Neutrophil (primary cell): ENCODE results near the gene KLHDC4.

Experiments
- H3K27ac ChIP-seq: fragments of 200-600 bp; sonication (generic); 2 replicates; pipeline ENCODE4 v1.5.1; 2016; ENCODE audit warnings: mild to moderate bottlenecking, moderate library complexity
- H3K27me3 ChIP-seq: fragments of 200-600 bp; sonication (generic); 2 replicates; pipeline ENCODE4 v1.6.0; 2016; ENCODE audit warnings: mild to moderate bottlenecking
- H3K36me3 ChIP-seq: fragments of 200-600 bp; sonication (generic); 2 replicates; pipeline ENCODE4 v1.5.1; 2017
- H3K4me1 ChIP-seq, 2 experiments: fragments of 200-600 bp in 1 of 2; sonication (generic) in 1 of 2; 1 replicate in 1 of 2; 2 replicates in 1 of 2; pipeline versions ENCODE4 v1.5.1 to v1.6.1; 2013 to 2016; ENCODE audit warnings: low read depth in 1 of 2, low read length in 1 of 2, mild to moderate bottlenecking in 1 of 2, moderate library complexity in 1 of 2; ENCODE audit not compliant: control insufficient read depth in 1 of 2, insufficient read depth in 1 of 2
- H3K4me3 ChIP-seq, 2 experiments: fragments of 200-600 bp in 1 of 2; sonication (generic) in 1 of 2; 1 replicate in 1 of 2; 2 replicates in 1 of 2; pipeline ENCODE4 v1.5.1; 2013 to 2016; ENCODE audit warnings: low read depth in 1 of 2, low read length in 1 of 2, mild to moderate bottlenecking in 1 of 2, moderate library complexity in 1 of 2
- H3K9me3 ChIP-seq: fragments of 200-600 bp; sonication (generic); 2 replicates; pipeline ENCODE4 v1.5.1; 2016
- TF ChIP-seq, protein P1 (sequence below): fragments of 200-600 bp; sonication (generic); IDR thresholded peaks from 2 replicates; pipeline ENCODE4 v1.5.1; 2016; ENCODE audit warnings: antibody characterized with exemption

KLHDC4 gene

DNA sequence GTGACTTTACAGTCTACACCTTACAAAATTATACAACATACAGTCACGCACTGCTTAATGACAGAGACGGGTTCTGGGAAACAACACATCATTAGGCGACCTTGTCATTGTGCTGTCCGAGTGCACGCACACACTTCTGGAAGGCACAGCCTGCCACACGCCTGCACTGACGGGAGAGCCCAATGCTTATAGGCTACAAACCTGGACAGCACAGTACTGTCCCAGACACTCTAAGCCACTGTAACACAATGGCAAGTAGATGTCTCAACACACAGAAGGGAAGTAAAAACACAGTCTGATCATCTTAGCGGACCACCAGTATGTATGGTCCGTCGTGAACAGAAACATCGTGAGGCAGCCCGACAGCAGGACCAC, 29.8 kb downstream of the KLHDC4 start:
- Histone ChIP-seq H3K4me3 (no peak overlapping the region), H3K36me3 (peaks cover 43% of the 10 kb centered on the region), H3K27ac (no peak overlapping the region), H3K9me3 (no peaks in the 10 kb centered on the region), H3K4me1 (no peaks in the 10 kb centered on the region), H3K27me3 (no peaks in the 10 kb centered on the region)
- TF ChIP-seq, protein P1, sequence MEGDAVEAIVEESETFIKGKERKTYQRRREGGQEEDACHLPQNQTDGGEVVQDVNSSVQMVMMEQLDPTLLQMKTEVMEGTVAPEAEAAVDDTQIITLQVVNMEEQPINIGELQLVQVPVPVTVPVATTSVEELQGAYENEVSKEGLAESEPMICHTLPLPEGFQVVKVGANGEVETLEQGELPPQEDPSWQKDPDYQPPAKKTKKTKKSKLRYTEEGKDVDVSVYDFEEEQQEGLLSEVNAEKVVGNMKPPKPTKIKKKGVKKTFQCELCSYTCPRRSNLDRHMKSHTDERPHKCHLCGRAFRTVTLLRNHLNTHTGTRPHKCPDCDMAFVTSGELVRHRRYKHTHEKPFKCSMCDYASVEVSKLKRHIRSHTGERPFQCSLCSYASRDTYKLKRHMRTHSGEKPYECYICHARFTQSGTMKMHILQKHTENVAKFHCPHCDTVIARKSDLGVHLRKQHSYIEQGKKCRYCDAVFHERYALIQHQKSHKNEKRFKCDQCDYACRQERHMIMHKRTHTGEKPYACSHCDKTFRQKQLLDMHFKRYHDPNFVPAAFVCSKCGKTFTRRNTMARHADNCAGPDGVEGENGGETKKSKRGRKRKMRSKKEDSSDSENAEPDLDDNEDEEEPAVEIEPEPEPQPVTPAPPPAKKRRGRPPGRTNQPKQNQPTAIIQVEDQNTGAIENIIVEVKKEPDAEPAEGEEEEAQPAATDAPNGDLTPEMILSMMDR: no peak

DNA sequence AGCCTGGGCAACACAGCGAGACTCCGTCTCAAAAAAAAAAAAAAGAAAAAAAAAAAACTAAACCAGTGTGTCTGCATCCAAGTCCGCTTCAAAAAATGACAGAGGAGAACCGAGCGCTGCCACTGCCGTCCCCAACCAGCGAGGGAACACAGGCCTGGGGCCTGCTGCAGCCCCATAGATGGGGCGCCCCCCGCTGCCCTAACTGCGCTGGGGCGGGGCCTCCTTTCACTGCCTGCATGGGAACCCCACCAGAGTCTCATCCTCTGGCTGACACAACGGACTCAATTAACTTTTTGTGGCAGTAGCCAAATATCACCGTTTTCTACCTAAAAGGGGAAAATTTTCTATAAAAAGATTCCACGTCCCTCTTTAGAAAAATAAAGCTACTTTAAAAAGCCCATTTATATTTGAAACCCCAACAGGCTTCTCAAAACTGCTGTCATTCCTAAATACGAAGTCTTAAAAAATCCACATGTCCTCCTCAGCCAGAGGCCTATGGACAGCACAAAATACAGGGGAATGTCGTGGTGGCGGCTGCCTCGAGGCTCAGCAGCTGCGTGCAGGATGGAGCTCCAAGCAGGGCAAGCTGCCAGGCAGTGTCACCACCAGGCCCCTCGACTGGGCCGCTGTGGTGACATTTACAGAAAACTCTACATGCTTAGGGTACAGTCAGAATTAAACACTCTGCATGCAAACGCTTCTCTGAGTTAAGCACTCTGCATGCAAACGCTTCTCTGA, 30.3 kb downstream of the KLHDC4 start:
- Histone ChIP-seq H3K4me3 (no peak overlapping the region), H3K4me1 (no peaks in the 10 kb centered on the region), H3K27me3 (no peaks in the 10 kb centered on the region), H3K36me3 (peaks cover 38% of the 10 kb centered on the region), H3K27ac (no peak overlapping the region), H3K9me3 (no peaks in the 10 kb centered on the region)
- TF ChIP-seq, protein P1: no peak

GRCh38 chr16:87734644-87735043, 31.1 kb downstream of the KLHDC4 start:
- Histone ChIP-seq H3K27me3 (no peaks in the 10 kb centered on the region), H3K4me3 (no peak overlapping the region), H3K36me3 (peaks cover 36% of the 10 kb centered on the region), H3K9me3 (no peaks in the 10 kb centered on the region), H3K4me1 (no peaks in the 10 kb centered on the region), H3K27ac (no peak overlapping the region)
- TF ChIP-seq, protein P1: no peak

GRCh38 chr16:87733190-87733589, 32.6 kb downstream of the KLHDC4 start:
- TF ChIP-seq, protein P1: no peak
- no peak overlapping the region for H3K27ac ChIP-seq
- H3K4me3 ChIP-seq: no peak overlapping the region
- no peaks in the 10 kb centered on the region for H3K4me1 ChIP-seq
- H3K36me3 ChIP-seq: peaks cover 45% of the 10 kb centered on the region
- H3K27me3 ChIP-seq: no peaks in the 10 kb centered on the region
- no peaks in the 10 kb centered on the region for H3K9me3 ChIP-seq

- Histone ChIP-seq H3K9me3 (no peaks in the 10 kb centered on the region), H3K4me3 (no peak overlapping the region), H3K27ac (no peak overlapping the region), H3K36me3 (peaks cover 45% of the 10 kb centered on the region), H3K4me1 (no peaks in the 10 kb centered on the region), H3K27me3 (no peaks in the 10 kb centered on the region)
- TF ChIP-seq, protein P1: no peak
These were observed 34.2 kb downstream of the KLHDC4 start for GRCh38 chr16:87731607-87732006.
